Epithelial cell of proximal tubule (primary cell): ENCODE results near the gene ASTL. TPM values are rescaled to one million over a fixed set of nuclear protein-coding genes. Genes with fewer than 3 reads are reported as not detected.
A peak's percentile ranks its signal among the peaks of the same experiment; 100 is the strongest.

Experiments used
- DNase-seq: peaks from one replicate; pipeline ENCODE4 v3.0.0-alpha.2; 2011; ENCODE audit warnings: low read depth
- H3K4me3 ChIP-seq: 2 replicates; pipeline ENCODE4 v1.5.1; 2011; ENCODE audit warnings: low read depth, mild to moderate bottlenecking, low read length
- total RNA-seq: library from RNA; depleted of rRNA; stranded (reverse); fragments of >200 nt; gene quantifications from 2 replicates; pipeline ENCODE4 v1.2.3, GENCODE V29; 2015
- TF ChIP-seq, protein P1 (sequence below): conservative IDR thresholded peaks from 2 replicates; pipeline ENCODE4 v1.5.1; 2012; ENCODE audit warnings: low read depth, mild to moderate bottlenecking, low read length

The ASTL gene
- not detected in 2 replicates for total RNA-seq

GRCh38 chr2:96138179-96139145, at the start of gene ASTL:
Gene ASTL, minus strand, starts transcription at chr2:96138502. Its CDS starts 66 bp downstream, at chr2:96138436.
- no peak for DNase-seq
- no peak within 1 kb of the TSS for H3K4me3 ChIP-seq
- TF ChIP-seq, protein P1, sequence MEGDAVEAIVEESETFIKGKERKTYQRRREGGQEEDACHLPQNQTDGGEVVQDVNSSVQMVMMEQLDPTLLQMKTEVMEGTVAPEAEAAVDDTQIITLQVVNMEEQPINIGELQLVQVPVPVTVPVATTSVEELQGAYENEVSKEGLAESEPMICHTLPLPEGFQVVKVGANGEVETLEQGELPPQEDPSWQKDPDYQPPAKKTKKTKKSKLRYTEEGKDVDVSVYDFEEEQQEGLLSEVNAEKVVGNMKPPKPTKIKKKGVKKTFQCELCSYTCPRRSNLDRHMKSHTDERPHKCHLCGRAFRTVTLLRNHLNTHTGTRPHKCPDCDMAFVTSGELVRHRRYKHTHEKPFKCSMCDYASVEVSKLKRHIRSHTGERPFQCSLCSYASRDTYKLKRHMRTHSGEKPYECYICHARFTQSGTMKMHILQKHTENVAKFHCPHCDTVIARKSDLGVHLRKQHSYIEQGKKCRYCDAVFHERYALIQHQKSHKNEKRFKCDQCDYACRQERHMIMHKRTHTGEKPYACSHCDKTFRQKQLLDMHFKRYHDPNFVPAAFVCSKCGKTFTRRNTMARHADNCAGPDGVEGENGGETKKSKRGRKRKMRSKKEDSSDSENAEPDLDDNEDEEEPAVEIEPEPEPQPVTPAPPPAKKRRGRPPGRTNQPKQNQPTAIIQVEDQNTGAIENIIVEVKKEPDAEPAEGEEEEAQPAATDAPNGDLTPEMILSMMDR = peak; percentile 66

- no peak for DNase-seq
- TF ChIP-seq, protein P1 = no peak
- no peak overlapping the region for H3K4me3 ChIP-seq
Measured at GRCh38 chr2:96186562-96186961, 48.3 kb upstream of the ASTL start.

DNA sequence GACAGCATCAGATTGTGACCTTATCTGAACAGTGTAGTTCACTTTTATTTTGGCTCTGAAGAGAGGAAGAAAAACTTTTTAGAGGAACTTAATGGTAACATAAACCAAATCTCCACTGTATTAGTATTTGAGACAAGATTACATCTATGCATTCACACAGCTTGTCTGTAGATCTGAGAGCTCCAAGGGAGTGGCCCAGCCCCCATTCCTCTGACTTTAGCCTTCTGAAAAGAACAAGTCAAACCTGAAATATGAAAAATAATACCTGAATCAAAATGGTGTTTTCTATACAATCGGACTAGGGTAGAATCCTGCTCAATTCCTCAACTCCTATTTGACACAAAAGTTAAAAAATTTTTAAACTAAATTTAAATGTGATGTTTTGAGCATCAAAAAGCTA, 47.2 kb upstream of the ASTL start:
- TF ChIP-seq, protein P1 = no peak
- no peak for DNase-seq
- no peak overlapping the region for H3K4me3 ChIP-seq

GRCh38 chr2:96184989-96185388, 46.7 kb upstream of the ASTL start:
- no peak overlapping the region for H3K4me3 ChIP-seq
- DNase-seq = no peak
- TF ChIP-seq, protein P1 = no peak

DNA sequence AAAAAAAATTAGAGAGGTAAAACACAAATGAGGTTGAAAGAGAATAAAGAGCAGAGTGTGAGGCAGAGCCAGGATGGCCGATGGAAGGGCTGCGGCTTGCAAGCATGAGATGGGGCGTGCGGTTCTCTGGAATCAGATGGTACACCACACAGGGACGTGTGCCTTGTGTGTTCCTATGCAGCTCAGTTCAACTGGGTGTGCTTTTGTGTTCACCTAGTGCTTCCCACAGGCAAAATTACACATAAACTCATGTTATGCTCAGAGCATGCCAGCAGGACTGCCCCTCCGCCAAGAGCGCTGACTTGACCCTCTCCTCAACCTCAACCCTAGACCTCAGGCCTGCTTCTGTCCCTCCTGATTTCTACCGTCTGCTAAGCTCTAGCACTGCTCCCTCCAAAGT, 45.9 kb upstream of the ASTL start:
- TF ChIP-seq, protein P1 = no peak
- DNase-seq = no peak
- H3K4me3 ChIP-seq = no peak overlapping the region

DNA sequence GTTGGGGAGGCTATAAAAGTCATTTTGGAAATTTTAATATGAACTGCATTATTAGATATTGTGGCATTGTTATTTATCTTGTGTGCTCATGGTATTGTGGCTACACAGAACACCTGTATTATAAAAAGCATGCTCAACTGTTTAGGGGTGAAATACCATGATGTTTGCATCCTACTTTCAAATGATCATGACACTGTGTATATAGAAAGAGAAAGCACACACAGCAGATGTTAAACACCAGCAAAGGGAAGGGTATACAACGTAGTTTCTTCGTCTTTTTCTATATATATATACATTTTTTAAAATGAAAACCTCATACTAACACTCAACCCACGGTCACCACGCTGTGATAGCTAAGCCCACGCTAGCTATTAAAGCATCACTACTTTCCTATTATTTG, 43.2 kb upstream of the ASTL start:
- DNase-seq = no peak
- no peak overlapping the region for H3K4me3 ChIP-seq
- TF ChIP-seq, protein P1 = no peak
